NCI-H1092 treated with DMSO at 0.1 percent for 48 hours (cell line): ENCODE measurements around the gene SNURF.
"Not testable (repeated sequence)": the region's sequence is repeated elsewhere in the genome, so short reads cannot be mapped to it uniquely, and the experiment has no call there.

Experiments
- DNase-seq: peaks from one replicate; lab custom pipeline; 2025; lab: John Stamatoyannopoulos, UW

The SNURF gene

GRCh38 chr15:24954783-24955530, at the start of gene SNURF, which contains the start of gene SNRPN:
SNURF (plus strand) TSS chr15:24954987; CDS start chr15:24955049, 62 bp downstream.
SNRPN (plus strand) TSS chr15:24954987; CDS start chr15:24974454, 19,467 bp downstream.
- no peak for DNase-seq

- DNase-seq: no peak
These were observed 38.3 kb upstream of the SNURF start for GRCh38 chr15:24916305-24917009.

GRCh38 chr15:24917431-24917830, 37.4 kb upstream of the SNURF start:
- no peak for DNase-seq

GRCh38 chr15:24919446-24919845, 35.3 kb upstream of the SNURF start:
- no peak for DNase-seq

- not testable (repeated sequence) for DNase-seq
These were observed 32.0 kb upstream of the SNURF start for GRCh38 chr15:24922781-24923180.

- no peak for DNase-seq
These were observed 30.6 kb upstream of the SNURF start for GRCh38 chr15:24924153-24924552.

GRCh38 chr15:24924621-24925020, 30.2 kb upstream of the SNURF start:
- no peak for DNase-seq

- not testable (repeated sequence) for DNase-seq
These were observed 22.7 kb upstream of the SNURF start for GRCh38 chr15:24931874-24932732.

- no peak for DNase-seq
These were observed 21.1 kb upstream of the SNURF start for GRCh38 chr15:24933716-24934115.

GRCh38 chr15:24938224-24938623, 16.6 kb upstream of the SNURF start:
- DNase-seq: not testable (repeated sequence)

- no peak for DNase-seq
These were observed 14.6 kb upstream of the SNURF start for GRCh38 chr15:24940236-24940635.

GRCh38 chr15:24943361-24943760, 11.4 kb upstream of the SNURF start:
- no peak for DNase-seq

GRCh38 chr15:24944954-24945353, 9.8 kb upstream of the SNURF start:
- no peak for DNase-seq

GRCh38 chr15:24945711-24946110, 9.1 kb upstream of the SNURF start:
- DNase-seq: no peak

- DNase-seq: no peak
These were observed 6.3 kb upstream of the SNURF start for GRCh38 chr15:24948495-24948894.

- DNase-seq: no peak
These were observed 739 bp downstream of the SNURF start for GRCh38 chr15:24955531-24955921.

- no peak for DNase-seq
These were observed 1.5 kb downstream of the SNURF start for GRCh38 chr15:24956111-24956838.

GRCh38 chr15:24957691-24958090, 2.9 kb downstream of the SNURF start:
- DNase-seq: no peak

GRCh38 chr15:24961967-24962366, 7.2 kb downstream of the SNURF start:
- DNase-seq: no peak

- DNase-seq: no peak
These were observed 8.1 kb downstream of the SNURF start for GRCh38 chr15:24962880-24963279.

- DNase-seq: no peak
These were observed 11.7 kb downstream of the SNURF start for GRCh38 chr15:24966364-24967103.
